CD14-positive monocyte (primary cell): ENCODE results near the gene RPL9. TPM values are rescaled to one million over a fixed set of nuclear protein-coding genes. Genes with fewer than 3 reads are reported as not detected.

Source experiments
- DNase-seq, 3 donors: peaks; one replicate each; pipeline ENCODE4 v3.0.0-alpha.2; 2011 to 2022
- H2AFZ ChIP-seq: 2 replicates; pipeline ENCODE4 v1.6.0; 2012; ENCODE audit warnings: mild to moderate bottlenecking, low read depth, low read length, inconsistent platforms; ENCODE audit not compliant: insufficient read depth, poor library complexity, severe bottlenecking
- H3K27ac ChIP-seq, 2 donors: 1 replicate in 1 of 2; 2 replicates in 1 of 2; pipeline ENCODE4 v1.5.1; 2012 to 2013; ENCODE audit warnings: low read length in 2 of 2, control low read depth in 1 of 2, inconsistent platforms in 1 of 2, low read depth in 1 of 2, mild to moderate bottlenecking in 1 of 2
- H3K27me3 ChIP-seq, 2 donors: one replicate each; pipeline versions ENCODE4 v1.6.0 to v1.6.1; 2011 to 2013; ENCODE audit warnings: low read length in 2 of 2; ENCODE audit not compliant: control insufficient read depth in 2 of 2, insufficient read depth in 2 of 2
- H3K36me3 ChIP-seq, 2 donors: replicated peaks in 1 of 2; 1 replicate in 1 of 2; 2 replicates in 1 of 2; pipeline versions ENCODE4 v1.5.1 to v1.6.1; 2012 to 2013; ENCODE audit warnings: low read length in 2 of 2, control low read depth in 1 of 2, inconsistent platforms in 1 of 2, mild to moderate bottlenecking in 1 of 2; ENCODE audit not compliant: insufficient read depth in 2 of 2, control insufficient read depth in 1 of 2
- H3K4me1 ChIP-seq, 2 donors: 1 replicate in 1 of 2; 2 replicates in 1 of 2; pipeline versions ENCODE4 v1.5.1 to v1.6.1; 2012 to 2013; ENCODE audit warnings: low read length in 2 of 2, control low read depth in 1 of 2, inconsistent platforms in 1 of 2, mild to moderate bottlenecking in 1 of 2, moderate library complexity in 1 of 2; ENCODE audit not compliant: insufficient read depth in 2 of 2, control insufficient read depth in 1 of 2
- H3K4me2 ChIP-seq: replicated peaks from 2 replicates; pipeline ENCODE3; 2012; ENCODE audit warnings: low read length, moderate library complexity, mild to moderate bottlenecking; ENCODE audit not compliant: poor library complexity, severe bottlenecking; ENCODE audit errors: extremely low read depth
- H3K4me3 ChIP-seq, 3 experiments: fragments of 200-600 bp in 1 of 3; sonication (generic) in 1 of 3; replicated peaks in 1 of 3; 1 replicate in 2 of 3; 2 replicates in 1 of 3; pipeline ENCODE4 v1.5.1; 2011 to 2013; ENCODE audit warnings: low read length in 3 of 3, mild to moderate bottlenecking in 3 of 3, control low read depth in 2 of 3, low read depth in 2 of 3, inconsistent platforms in 1 of 3, moderate library complexity in 1 of 3
- H3K79me2 ChIP-seq: 2 replicates; pipeline ENCODE4 v1.6.0; 2012; ENCODE audit warnings: mild to moderate bottlenecking, control low read depth, inconsistent platforms, low read length, moderate library complexity; ENCODE audit not compliant: insufficient read depth
- H3K9ac ChIP-seq: 2 replicates; pipeline ENCODE4 v1.6.0; 2017; ENCODE audit warnings: low read length, mild to moderate bottlenecking; ENCODE audit not compliant: insufficient read depth, poor library complexity, severe bottlenecking
- H3K9me3 ChIP-seq, 2 donors: replicated peaks in 1 of 2; 1 replicate in 1 of 2; 2 replicates in 1 of 2; pipeline versions ENCODE4 v1.5.1 to v1.6.1; 2012 to 2013; ENCODE audit warnings: low read length in 2 of 2, control low read depth in 1 of 2; ENCODE audit not compliant: control insufficient read depth in 1 of 2, insufficient read depth in 1 of 2
- H4K20me1 ChIP-seq: 2 replicates; pipeline ENCODE4 v1.6.0; 2012; ENCODE audit warnings: mild to moderate bottlenecking, low read length, control low read depth, moderate library complexity; ENCODE audit not compliant: insufficient read depth
- H3K27ac Mint-ChIP-seq, 7 donors: one replicate each; pipeline ENCODE4 v1.8.0; 2020; ENCODE audit warnings: mild to moderate bottlenecking in 7 of 7, mixed read lengths in 7 of 7, moderate library complexity in 6 of 7, inconsistent platforms in 2 of 7
- H3K27me3 Mint-ChIP-seq, 3 donors: one replicate each; pipeline ENCODE4 v1.8.0; 2021 to 2022; ENCODE audit warnings: low read depth in 3 of 3, mild to moderate bottlenecking in 3 of 3, mixed read lengths in 3 of 3, moderate library complexity in 3 of 3, inconsistent platforms in 1 of 3
- H3K36me3 Mint-ChIP-seq, 2 donors: one replicate each; pipeline ENCODE4 v1.8.0; 2020; ENCODE audit warnings: mixed read lengths in 2 of 2, inconsistent platforms in 1 of 2, mild to moderate bottlenecking in 1 of 2
- H3K4me1 Mint-ChIP-seq: one replicate; pipeline ENCODE4 v1.8.0; 2020; ENCODE audit warnings: mild to moderate bottlenecking, mixed read lengths
- H3K4me3 Mint-ChIP-seq, 2 donors: one replicate each; pipeline ENCODE4 v1.8.0; 2020; ENCODE audit warnings: mild to moderate bottlenecking in 2 of 2, mixed read lengths in 2 of 2, moderate library complexity in 1 of 2
- H3K9me3 Mint-ChIP-seq, 7 donors: one replicate each; pipeline ENCODE4 v1.8.0; 2020 to 2022; ENCODE audit warnings: mixed read lengths in 7 of 7, mild to moderate bottlenecking in 6 of 7, moderate library complexity in 6 of 7, inconsistent platforms in 2 of 7
- WGBS: methylation state at CpG from one replicate; pipeline ENCODE4 v1.1.5; 2013; ENCODE audit warnings: missing lambda C conversion rate; ENCODE audit not compliant: insufficient coverage; 5-methylcytosine and 5-hydroxymethylcytosine counted together
- intact Hi-C, 2 donors: fragments of 100-400 bp; cut with micrococcal nuclease; formaldehyde crosslinking; loops; one replicate each; pipeline versions ENCODE4 v1.15.0 to v1.15.1; 2023
- polyA plus RNA-seq, 3 donors: library from polyadenylated mRNA; depleted of rRNA in 1 of 3; unstranded in 2 of 3; stranded (reverse) in 1 of 3; fragments of 300-500 nt in 2 of 3; fragments of >200 nt in 1 of 3; fragmentation: Illumina TruSeq in 2 of 3; gene quantifications; 1 replicate in 2 of 3; 2 replicates in 1 of 3; pipeline ENCODE4 v1.2.3, GENCODE V29; 2012 to 2021
- TF ChIP-seq, protein P1 (sequence below): fragments of 200-600 bp; IDR thresholded peaks from one replicate; pipeline ENCODE4 v1.8.0; 2022; ENCODE audit warnings: antibody characterized with exemption, mild to moderate bottlenecking

RPL9 gene
- polyA plus RNA-seq, 3 donors = 821 to 1,937 (median 828) TPM

DNA sequence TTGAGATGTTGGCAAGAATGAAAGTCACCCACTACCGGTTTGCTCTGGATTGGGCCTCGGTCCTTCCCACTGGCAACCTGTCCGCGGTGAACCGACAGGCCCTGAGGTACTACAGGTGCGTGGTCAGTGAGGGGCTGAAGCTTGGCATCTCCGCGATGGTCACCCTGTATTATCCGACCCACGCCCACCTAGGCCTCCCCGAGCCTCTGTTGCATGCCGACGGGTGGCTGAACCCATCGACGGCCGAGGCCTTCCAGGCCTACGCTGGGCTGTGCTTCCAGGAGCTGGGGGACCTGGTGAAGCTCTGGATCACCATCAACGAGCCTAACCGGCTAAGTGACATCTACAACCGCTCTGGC, 12.3 kb downstream of the RPL9 start:
- peaks cover 4 to 12% (median 10%) of the 10 kb centered on the region in 3 donors for H3K27me3 Mint-ChIP-seq
- Histone ChIP-seq H4K20me1 (peaks cover 11% of the 10 kb centered on the region), H3K4me3 (peak overlapping the region in 1 of 3 experiments; percentile 59), H2AFZ (peak overlapping the region; percentile 60), H3K27ac (no peak overlapping the region), H3K79me2 (no peaks in the 10 kb centered on the region), H3K4me2 (peak overlapping the region; percentile 68), H3K9me3 (no peaks in the 10 kb centered on the region), H3K4me1 (peaks cover 5 to 16% of the 10 kb centered on the region in 2 donors), H3K36me3 (peaks cover 9 to 25% of the 10 kb centered on the region in 2 donors), H3K27me3 (peaks cover 0 to 5% of the 10 kb centered on the region in 2 donors), H3K9ac (peak overlapping the region; percentile 25)
- H3K4me3 Mint-ChIP-seq = peak overlapping the region in 1 of 2 donors; percentile 81
- H3K36me3 Mint-ChIP-seq = peaks cover 10 to 25% of the 10 kb centered on the region in 2 donors
- H3K4me1 Mint-ChIP-seq = peaks cover 11% of the 10 kb centered on the region
- intact Hi-C loops = loop anchor here in 1 of 2 donors (10.0 kb wide), 1 partner anchor 72 kb away; no protein-coding TSS in a partner anchor
- TF ChIP-seq, protein P1, sequence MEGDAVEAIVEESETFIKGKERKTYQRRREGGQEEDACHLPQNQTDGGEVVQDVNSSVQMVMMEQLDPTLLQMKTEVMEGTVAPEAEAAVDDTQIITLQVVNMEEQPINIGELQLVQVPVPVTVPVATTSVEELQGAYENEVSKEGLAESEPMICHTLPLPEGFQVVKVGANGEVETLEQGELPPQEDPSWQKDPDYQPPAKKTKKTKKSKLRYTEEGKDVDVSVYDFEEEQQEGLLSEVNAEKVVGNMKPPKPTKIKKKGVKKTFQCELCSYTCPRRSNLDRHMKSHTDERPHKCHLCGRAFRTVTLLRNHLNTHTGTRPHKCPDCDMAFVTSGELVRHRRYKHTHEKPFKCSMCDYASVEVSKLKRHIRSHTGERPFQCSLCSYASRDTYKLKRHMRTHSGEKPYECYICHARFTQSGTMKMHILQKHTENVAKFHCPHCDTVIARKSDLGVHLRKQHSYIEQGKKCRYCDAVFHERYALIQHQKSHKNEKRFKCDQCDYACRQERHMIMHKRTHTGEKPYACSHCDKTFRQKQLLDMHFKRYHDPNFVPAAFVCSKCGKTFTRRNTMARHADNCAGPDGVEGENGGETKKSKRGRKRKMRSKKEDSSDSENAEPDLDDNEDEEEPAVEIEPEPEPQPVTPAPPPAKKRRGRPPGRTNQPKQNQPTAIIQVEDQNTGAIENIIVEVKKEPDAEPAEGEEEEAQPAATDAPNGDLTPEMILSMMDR = no peak
- DNase-seq = no peak
- peaks cover 0 to 2% (median 0%) of the 10 kb centered on the region in 7 donors for H3K9me3 Mint-ChIP-seq
- 96% methylated on average over 20 of the region's 20 CpGs for WGBS
- peak overlapping the region in 2 of 7 donors; percentile 46 to 76 for H3K27ac Mint-ChIP-seq

DNA sequence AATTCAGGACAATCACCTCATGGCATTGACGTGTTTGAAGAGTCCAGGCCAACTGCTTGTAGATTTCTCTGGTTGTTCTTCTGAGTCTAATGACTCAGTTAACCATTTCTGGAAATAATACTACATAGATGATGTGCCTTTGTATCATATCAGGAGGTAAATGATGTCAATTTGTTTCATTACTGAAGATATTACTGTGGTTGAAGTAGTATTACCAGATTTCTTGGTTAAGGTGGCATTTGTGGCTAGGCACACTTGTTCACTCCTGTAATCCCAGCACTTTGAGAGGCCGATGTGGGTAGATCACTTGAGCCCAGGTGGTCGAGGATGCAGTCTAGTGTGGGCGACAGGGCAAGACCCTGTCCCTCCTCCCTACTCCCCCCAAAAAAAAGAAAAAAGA, 15.7 kb downstream of the RPL9 start:
- Histone ChIP-seq H3K27me3 (peaks cover 0 to 5% of the 10 kb centered on the region in 2 donors), H3K4me2 (no peak overlapping the region), H2AFZ (no peak overlapping the region), H3K36me3 (no peaks in the 10 kb centered on the region), H3K4me1 (peaks cover 5 to 16% of the 10 kb centered on the region in 2 donors), H3K9ac (no peak overlapping the region), H4K20me1 (no peaks in the 10 kb centered on the region), H3K4me3 (no peak overlapping the region), H3K9me3 (no peaks in the 10 kb centered on the region), H3K79me2 (no peaks in the 10 kb centered on the region), H3K27ac (no peak overlapping the region)
- Mint-ChIP-seq H3K36me3 (no peaks in the 10 kb centered on the region), H3K27ac (no peak overlapping the region), H3K4me3 (no peak overlapping the region), H3K9me3 (peaks cover 0 to 2% (median 0%) of the 10 kb centered on the region in 7 donors), H3K4me1 (peaks cover 11% of the 10 kb centered on the region), H3K27me3 (peaks cover 8 to 22% (median 17%) of the 10 kb centered on the region in 3 donors)
- WGBS = 100% methylated on average over 1 of the region's 4 CpGs
- no peak for DNase-seq
- TF ChIP-seq, protein P1 = no peak
- intact Hi-C loops = loop anchor here in 1 of 2 donors (10.0 kb wide), 1 partner anchor 68 kb away; no protein-coding TSS in a partner anchor
